Testis (tissue), 2 donors: Measurements from ENCODE around the gene MACROD2.

Experiments
- CTCF ChIP-seq, 3 experiments: fragments of 450-650 bp in 2 of 3; fragments of 200-600 bp in 1 of 3; sonication (generic) in 1 of 3; IDR thresholded peaks; one replicate each; pipeline ENCODE4 v1.5.1; 2016 to 2019; ENCODE audit warnings: antibody characterized with exemption in 3 of 3, mild to moderate bottlenecking in 2 of 3, moderate library complexity in 1 of 3
- POLR2A ChIP-seq: fragments of 450-650 bp; IDR thresholded peaks from one replicate; pipeline ENCODE4 v1.6.1; 2017; ENCODE audit warnings: antibody characterized with exemption, mild to moderate bottlenecking, moderate library complexity

- TF ChIP-seq CTCF (IDR thresholded peaks at IDR 0.05): no peak
- no peak for TF ChIP-seq POLR2A
These were observed 1982.4 kb downstream of the MACROD2 start for GRCh38 chr20:15977758-15978157.
